Stromal cell of bone marrow (primary cell): ENCODE results near the gene KLF11.

Source experiments
- DNase-seq: peaks from one replicate; pipeline ENCODE4 v3.0.0-alpha.2; 2012; ENCODE audit warnings: low read depth

KLF11 gene

DNA sequence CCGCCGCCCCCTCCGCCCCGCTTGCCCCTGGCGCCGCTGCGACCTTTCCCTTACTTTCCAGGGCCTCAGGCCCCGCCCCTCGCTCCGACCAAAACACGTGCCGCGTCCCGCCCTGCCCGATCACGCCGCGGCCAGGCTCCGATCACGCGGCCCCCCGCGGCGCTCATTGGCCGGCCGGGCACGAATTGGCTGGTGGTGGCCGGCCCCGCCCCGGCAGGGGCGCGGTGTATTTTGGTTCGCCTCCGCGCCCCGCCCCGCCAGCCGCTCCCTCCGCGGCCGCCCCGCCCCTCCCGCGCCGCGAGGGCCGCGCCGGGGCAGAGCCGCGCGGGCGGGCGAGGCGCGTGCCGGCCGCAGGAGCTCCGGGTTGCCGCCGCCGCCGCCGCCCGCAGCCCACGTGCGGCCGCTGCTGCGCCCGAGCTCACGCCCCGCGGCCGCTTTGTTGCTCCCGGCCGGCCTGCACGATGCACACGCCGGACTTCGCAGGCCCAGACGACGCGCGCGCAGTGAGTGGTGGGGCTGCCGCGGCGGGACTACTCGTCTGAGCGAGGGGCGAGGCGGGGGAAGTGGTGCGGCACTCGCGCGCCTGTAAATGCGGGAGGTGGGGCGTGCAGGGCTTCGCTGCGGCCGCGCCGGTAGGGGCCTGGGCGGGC, at the start of gene KLF11:
Gene KLF11 (plus strand): TSS at position 295 of the 650 bp plus-strand sequence. CDS start 167 bp downstream, at position 462.
- peak; percentile 77 for DNase-seq

DNA sequence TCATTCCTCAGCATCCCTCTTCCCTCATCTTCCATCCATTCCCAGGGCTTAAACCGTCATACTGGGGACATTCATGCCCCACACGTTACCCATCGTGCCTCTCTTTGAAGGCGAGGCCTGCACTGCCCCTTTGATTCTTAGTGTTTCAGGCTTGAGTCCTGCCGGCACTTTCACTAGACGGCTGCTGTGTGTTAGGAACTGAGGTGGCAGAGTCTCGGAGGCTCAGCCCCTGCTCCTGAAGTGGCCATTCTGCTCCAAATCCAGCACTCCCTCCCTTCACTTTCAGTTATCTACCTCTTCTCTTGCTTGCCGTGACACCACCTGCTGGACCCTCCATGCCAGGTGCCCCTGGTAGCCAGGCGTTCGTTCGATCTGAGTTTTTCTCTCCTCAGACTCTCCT, 48.9 kb upstream of the KLF11 start:
- no peak for DNase-seq

DNA sequence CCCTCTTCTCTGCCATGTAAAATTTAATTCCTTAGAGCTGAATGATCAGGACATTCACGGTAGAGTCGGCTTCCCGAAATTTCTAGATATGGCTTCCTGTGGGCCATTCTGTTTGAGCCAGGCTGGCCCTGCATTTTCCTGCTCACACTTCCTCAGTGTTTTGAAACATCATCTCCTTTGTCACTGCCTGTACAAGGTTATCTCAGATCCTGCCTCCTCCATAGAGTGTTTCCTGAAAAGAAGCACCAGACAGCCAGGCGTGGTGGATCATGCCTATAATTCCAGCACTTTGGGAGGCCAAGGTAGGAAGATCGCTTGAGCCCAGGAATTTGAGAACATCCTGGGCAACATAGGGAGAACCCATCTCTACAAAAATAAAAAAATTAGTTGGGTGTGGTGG, 48.3 kb upstream of the KLF11 start:
- no peak for DNase-seq

DNA sequence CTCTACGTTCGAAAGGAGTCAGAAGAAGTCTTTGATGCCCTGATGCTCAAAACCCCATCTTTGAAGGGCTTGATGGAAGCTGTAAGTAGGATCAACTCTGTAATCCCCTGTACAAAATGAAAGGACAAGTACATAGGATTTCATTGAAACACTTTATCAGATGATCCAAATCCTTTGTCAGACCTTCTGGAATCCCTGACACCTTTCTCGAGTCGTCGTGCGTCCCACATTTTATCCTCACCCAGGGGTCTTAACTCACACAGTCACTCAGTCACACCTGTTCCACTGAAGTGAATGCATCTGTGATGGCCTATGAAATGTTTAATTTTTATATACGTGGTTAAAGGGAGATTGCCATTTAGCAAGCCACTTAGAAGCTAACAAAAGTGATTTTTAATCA, 47.0 kb upstream of the KLF11 start:
- DNase-seq: no peak

DNA sequence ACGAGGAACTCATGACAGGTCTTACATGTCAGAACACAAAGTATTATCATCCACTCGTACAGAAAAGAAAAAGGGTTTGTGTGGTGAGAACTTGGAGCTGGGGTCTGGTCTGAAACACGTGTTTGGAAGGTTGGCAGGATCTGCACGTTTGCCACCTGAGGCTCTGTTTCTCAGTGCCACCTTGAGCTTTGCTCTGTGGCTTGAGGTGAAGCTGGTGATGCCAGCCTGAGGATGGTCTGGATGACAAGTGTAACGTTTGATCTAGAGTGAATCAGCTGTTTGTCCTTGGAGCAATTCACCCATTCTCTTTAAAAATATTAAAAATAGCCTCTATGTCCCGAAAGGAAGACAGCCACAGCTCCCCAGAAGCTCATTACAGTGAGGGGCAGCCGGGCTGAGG, 45.4 kb upstream of the KLF11 start:
- DNase-seq: no peak

DNA sequence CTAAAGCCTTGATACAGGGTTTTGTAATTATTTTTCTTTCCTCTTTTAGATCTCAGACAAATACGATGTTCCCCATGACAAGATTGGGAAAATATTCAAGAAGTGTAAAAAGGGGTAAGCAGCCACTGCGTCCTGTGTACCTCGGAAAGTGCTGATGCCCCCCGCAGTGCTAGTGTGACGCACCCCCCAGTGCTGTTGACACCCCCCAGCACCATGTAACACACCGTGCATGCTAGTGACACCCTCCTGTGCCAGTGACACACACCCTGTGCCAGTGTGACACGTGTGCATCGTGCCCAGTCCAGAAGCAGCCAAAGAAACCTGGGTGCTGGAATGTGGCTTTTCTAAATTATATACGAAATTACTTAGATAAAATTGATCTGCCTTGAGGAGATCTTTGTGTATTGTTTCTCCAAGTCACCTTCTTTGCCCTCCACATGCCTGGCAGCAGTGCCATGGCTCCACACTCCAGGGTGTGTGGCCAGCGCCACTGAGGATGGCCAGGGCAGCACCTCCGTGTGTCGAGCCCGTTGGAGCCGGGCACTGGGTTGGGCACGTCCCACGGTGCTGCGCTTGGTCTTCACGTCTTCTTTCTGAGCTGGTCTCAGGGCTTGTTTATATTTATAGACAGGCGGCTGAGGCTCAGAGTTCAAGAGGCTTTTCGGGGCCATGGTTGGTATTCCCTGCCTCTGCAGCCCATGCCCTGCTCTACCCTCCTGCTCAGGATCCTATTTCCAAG, 44.3 kb upstream of the KLF11 start:
- DNase-seq: no peak

DNA sequence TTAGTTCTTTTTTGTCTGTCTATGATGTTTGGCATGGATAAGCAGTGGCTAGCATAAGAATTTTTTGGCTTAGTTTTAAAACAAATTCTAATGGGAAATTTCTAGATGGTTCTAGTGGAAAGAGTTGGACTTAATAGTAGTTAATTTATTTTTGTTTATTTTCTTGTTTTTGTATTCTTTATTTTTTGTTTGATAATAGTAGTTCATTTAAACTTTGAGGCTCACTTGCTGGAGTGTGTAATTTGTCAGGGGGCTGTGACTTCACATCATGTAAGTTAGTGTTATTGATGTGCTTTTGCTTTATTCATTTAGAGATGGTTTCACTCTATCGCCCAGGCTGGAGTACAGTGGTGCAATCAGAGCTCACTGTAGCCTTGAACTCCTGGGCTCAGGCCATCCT, 43.7 kb upstream of the KLF11 start:
- no peak for DNase-seq

DNA sequence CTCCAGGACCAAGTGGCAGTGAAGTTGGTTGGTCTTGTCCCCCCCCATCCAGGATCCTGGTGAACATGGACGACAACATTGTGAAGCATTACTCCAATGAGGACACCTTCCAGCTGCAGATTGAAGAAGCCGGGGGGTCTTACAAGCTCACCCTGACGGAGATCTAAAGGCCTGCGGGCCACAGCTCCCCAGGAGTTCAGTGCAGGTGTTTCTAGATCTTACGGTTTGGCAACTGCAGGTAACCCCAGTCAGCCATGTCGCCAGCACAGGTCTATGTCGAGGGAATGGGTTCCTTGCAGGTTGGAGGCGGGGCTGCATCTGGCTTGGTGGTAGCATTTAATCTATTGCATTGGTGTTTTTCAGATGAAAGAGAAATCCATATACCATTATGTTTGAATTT, 42.8 kb upstream of the KLF11 start:
- no peak for DNase-seq

DNA sequence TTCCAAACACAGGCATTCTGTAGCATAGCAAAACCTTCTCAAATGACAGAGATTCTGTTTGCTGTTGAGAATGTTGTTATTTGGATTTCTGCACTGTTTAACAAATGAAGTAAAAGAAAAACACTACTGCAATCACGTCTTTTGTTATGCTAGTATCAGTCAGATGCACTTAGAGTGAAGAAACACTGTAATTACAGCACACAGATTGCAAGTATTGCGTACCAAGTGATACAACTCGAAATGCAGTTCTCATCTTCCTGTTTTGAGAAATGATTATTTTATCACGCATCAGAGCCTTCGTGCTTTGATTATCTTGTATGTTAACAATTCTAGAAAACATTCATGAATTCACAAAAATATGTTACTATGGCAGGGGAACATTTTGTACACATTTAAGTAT, 41.8 kb upstream of the KLF11 start:
- no peak for DNase-seq

DNA sequence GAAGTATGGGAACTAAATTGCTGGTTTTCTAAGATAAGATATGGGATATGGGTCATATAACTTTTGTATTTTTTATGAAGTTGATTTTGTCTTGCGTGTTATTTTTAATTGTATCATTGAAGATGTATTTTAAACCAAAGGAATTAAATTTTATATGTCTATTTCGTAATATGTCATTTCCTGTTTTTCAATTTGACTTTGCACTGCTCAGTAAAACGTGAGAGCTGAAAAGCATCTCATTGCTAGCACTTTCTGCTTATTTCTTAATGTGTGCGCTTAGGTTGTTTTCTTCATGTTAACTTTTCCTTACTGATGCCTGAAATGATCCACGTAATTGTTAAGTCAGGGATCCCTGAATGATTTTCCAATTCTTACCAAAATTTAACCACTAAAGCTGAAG, 41.2 kb upstream of the KLF11 start:
- no peak for DNase-seq

DNA sequence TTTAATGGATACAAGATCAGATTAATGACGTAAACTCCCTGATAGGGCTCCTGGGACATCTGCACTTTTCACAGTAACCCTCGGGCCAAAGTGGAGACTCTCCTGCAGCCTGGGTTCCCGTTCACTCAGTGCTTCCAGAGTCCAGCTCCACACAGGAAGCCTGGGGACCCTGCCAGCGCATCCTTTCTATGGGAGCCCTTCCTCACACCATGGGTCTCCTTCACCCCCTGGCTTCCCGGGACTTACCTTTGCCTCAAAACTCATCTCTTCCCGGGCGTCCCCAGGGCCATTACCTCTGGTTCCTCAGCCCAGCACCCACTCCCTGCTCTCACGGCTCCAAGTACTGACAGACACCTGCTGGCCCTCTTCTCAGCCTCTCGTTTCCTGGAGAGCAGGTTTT, 40.7 kb upstream of the KLF11 start:
- DNase-seq: no peak

DNA sequence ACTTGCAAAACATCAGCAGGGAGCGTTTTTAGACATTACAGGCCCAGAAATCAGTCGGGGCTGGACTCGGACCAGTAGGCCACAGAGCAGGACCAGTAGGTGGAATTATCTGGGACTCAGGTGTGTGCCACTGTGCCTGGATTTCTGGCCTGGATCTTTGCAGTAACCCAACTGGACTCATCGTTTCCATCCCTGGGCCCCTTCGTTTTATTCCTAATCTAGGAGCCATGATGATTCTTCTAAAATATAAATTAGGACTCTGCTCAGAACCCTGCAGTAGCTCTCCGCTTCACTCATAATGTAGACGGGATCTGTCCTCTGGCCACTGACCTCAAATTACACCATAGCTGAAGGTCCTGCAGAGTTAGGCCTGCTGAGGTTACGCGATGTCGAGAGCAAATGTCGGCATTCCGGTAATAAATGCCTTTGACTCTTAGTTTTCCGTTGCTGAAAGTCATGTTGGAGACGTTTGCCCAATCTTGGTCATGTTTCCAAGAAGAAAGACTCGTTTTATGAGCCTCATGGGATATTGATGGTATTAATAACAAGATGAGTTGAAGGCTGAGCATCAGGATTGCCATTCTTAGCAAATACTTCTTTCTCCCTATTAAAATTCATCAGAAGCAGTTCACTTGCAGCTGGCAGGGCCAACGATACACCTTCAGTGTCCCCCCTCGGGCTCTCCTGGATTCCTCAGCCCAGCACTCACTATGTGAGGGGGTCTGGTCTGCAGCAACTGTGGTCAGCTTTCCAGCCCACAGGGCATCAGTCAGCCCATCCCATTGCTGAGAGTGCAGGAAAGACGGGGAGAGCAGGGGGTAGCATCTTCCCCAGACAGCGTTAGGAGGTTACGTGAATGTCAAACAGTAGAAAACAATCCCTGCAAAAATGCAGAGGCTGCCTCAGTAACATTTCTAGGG, 39.9 kb upstream of the KLF11 start:
- DNase-seq: peak; percentile 38

DNA sequence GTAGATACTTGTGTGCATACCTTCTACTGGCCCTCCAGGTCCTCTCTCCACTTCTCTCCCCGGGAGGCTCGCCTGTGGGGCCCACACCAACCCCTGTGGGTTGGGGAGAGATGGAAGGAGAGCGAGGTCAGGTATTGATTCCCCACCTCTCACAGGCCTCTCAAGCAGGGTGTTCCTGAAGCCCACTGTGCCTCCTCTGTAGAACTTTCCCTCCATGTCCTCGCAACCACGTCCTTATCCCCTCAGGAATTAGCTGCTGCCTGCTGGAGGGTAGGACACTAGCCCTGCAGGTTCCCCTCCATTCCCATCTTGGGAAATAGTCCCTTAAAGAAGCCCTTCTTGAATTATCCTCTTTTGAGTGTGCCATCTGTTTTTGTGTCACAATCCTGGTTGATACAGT, 38.9 kb upstream of the KLF11 start:
- no peak for DNase-seq

DNA sequence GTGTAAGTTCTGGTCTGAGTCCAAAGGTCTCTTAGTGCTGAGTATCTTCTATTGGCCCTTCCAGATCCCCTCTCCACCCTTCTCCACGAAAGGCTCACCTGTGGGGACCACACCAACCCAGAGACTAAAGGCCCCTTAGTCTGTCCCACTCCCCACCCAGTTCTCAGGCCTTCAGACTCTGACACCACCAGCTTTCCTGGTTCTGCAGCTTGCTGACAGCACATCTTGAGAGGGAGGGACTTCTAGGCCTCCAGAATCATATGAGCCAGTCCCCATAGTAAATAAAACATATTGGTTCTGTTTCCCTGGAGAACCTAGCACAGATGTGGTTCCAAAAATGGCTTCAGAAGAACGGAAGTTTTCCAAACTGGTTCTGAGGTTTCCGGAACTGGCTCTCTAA, 38.5 kb upstream of the KLF11 start:
- no peak for DNase-seq

DNA sequence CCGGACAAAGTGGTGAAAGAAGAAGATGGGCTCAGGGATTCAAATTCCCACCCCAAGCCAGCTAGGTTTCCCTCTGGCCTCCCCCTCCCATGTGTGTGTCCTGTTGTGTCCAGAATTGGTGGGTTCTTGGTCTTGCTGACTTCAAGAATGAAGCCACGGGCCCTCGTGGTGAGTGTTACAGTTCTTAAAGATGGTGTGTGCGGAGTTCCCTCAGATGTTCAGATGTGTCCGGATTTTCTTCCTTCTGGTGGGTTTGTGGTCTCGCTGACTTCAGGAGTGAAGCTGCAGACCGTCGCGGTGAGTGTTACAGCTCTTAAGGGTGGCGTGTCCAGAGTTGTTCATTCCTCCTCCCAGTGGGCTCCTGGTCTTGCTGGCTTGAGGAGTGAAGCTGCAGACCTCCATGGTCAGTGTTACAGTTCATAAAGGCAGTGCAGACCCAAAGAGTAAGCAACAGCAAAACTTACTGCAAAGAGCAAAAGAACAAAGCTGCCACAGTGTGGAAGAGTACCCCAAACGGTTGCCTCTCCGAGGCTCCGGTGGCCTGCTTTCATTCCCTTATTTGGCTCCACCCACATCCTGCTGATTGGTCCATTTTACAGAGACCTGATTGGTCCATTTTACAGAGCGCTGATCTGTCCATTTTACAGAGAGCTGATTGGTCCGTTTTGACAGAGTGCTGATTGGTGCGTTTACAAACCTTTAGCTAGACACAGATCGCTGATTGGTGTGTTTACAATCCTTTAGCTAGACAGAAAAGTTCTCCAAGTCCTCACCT, 37.7 kb upstream of the KLF11 start:
- no peak for DNase-seq

DNA sequence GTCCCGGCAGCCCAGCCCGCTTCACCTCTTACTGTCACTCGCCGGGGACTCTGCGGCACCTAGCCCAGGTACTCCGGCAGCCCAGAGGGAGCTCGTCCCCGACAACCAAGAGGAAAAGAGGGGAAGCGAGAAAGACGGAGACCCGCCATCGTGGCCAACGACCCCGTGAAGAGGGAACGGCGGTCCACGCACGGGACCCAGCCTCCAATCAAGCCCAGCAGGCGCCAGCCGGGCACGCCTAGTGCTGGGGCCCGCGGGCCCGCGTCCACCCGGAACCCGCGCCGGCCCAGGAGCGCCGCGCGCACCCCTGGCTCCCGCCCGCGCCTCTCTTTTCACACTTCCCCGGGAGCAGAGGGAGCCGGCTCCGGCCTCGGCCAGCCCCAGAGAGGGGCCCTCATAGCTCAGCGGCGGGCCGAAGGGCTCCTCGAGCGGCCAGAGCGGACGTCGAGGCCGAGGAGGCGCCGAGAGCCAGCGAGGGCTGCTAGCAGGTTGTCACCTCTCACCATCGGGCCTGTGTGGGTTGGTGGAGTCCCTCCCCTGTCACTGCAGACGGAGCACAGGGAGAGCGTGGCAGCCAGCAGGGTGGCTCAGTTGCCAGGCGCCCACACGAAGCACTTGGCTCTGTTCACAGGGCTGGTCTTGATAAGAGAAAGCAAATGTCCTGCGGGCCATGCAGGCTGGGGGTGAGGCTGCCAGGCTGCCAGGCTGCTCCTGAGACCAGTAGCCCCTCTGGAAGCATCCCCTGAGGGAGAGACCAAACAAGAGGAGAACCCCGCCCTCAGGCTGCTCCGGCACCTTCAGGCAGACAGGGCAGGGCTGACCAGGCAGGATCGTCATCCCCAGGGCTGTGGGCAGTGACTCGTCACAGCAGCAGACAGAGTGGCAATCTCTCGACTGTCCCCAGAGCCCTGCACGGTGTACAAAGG, 36.9 kb upstream of the KLF11 start:
- no peak for DNase-seq

DNA sequence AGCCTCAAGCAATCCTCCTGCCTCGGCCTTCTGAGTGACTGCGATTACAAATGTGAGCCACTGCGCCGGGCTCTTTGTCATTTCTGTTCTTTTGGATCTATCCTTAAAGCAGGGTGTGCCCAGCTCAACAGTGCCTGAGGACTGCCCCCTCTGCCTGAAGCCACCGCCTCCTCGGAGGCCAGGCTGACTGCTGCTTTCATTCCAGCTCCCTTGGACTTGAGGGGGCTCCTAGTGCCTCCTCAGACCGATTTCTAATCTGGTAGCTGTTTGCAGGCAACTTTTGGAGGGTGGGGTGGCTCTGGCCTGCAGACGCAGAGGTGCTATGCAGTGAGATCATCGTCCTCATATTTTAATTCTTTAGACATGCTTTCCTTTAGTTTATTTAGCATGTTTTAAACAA, 35.9 kb upstream of the KLF11 start:
- DNase-seq: no peak

DNA sequence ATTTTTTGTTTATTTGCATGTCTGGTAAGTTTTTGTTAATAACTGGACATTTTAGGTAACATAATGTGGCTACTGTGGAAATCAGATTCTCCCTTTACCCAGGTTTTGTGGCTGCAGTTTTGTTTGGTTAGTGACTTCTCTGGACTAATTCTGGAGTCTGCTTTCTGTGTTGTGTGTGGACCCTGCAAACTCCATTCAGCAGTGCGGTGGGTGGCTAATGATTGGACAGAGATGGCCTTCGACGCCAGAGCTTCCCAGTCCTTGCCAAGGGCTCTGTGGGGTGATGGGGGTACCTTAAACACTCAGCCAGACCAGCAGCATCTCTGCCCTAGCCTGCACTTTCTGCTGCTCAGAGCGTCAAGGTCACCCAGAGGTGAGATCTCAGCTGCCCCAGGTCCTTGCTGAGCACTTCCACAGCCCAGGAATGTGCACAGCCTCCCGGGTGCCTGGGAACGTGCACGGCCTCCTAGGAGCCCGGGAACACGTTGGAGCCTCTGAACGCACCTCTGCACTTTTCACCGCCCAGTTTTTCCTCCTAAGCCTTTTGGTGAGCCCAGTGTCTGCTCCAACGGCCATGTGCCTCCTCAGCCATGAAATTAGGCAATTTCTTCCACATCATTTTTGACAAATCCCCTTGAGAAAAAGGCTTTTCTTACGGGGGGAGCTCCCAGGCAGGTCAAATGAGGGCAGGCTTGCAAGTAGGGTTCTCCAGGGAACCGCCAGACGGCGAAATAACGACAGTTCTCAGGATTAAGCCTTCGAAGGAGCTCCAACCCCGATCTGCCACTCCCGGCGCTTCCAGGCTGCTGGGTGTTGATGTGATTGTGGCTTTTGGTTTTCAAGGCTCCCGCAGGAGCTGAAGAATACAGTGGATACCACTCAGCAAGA, 35.2 kb upstream of the KLF11 start:
- peak; percentile 20 for DNase-seq

DNA sequence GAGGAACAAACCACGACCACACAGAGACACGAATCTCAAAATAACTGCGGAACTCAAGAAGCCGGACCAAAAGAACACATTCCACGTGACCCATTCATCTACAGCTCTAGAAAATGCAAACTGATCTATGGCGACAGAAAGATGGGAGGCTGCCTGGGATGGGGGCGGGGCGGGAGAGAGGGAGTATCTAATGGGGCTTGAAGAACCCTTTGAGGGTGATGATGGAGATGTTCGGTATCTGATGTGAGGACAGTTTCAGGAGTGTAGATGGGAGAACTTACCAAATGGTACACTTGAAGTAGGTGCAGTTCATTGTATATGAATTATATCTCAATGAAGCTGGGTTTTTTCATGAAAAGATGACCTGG, 34.6 kb upstream of the KLF11 start:
- no peak for DNase-seq

DNA sequence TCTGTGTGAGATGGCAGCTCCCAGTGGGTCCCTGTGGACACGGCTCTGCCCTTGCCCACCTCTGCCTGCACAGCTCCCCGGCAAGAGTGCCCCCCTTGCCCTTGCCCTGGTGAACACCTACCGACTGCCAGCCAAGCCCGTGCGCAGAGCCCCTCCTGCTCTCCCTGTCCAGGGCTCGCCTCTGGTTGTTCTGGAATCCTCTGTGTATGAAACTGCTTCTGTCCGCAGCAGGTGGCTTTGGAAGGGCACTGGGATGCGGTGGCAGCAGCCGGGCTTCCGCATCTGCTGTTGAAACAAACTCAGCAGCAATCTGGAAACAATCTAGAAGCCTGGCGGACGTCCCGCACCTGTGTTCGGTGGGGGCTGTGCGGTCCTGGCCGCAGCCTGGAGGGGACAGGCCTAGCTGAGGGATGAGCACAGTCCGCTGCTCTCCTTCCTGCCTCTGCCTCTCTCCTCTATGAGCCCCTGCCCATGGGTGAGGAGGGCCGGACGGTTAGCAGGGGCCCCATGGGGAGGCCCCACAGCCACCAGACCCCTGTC, 34.0 kb upstream of the KLF11 start:
- DNase-seq: no peak
